NOMO-1 (cell line): ENCODE measurements around the gene KCNJ5.
"Not testable (repeated sequence)": the region's sequence is repeated elsewhere in the genome, so short reads cannot be mapped to it uniquely, and the experiment has no call there.

Experiments
- DNase-seq, 2 experiments: peaks; one replicate each; lab custom pipeline; 2025; ENCODE audit not compliant: unreplicated experiment in 2 of 2; lab: John Stamatoyannopoulos, UW

KCNJ5 gene

DNA sequence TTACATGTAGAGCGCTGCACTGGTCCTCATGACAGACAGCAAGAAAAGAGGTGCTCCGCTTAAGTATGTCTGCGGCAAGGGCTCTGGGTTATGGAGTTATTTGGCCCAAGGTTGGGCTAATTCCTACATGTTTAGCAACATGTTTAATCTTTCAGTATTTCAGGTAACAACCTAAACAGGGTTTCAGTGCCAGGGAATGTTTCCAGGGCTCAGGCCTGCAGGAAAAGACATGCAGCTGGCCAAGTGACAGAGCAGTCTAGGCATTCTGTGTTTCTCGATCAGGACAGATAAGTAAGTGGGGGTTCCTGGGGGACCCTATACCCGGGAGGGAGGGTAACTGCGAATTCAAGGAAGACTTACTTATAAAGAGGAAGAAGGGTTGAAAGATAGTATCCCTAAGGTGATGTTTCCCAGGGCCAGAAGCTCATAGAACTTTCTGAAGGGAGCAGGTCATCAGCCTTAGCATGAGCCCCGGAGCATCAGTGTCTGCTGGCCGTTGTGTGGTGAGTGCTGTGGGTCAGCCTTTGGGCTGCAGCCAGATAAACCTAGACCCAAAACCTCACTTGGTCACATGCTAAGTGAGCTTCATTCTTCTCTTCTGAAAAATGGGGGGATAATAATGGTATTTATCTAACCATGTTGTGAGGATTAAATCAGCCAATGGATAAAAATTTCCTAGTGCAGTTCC, 18.4 kb downstream of the KCNJ5 start:
- DNase-seq = no peak

DNA sequence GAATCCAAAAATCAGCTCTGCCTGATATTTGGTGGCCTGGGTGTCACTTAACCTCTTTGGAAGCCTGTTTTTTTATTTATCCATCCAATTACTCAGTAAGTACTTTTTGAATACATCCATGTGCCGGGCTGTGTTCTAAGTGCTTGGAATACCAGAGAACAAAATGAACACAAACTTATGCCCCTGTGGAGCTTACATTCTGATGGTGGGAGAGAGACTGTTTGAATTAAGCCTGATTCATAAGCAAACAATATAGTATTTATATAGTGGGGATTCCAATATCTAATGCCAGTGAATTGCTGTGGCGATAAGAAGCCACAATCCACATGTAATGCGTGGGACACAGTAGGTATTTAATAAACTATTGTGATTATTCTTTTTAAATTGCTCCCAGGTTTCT, 19.4 kb downstream of the KCNJ5 start:
- no peak for DNase-seq

DNA sequence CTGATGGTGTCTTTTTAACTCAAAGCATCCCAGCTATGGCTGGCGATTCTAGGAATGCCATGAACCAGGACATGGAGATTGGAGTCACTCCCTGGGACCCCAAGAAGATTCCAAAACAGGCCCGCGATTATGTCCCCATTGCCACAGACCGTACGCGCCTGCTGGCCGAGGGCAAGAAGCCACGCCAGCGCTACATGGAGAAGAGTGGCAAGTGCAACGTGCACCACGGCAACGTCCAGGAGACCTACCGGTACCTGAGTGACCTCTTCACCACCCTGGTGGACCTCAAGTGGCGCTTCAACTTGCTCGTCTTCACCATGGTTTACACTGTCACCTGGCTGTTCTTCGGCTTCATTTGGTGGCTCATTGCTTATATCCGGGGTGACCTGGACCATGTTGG, 20.1 kb downstream of the KCNJ5 start:
- DNase-seq = no peak

DNA sequence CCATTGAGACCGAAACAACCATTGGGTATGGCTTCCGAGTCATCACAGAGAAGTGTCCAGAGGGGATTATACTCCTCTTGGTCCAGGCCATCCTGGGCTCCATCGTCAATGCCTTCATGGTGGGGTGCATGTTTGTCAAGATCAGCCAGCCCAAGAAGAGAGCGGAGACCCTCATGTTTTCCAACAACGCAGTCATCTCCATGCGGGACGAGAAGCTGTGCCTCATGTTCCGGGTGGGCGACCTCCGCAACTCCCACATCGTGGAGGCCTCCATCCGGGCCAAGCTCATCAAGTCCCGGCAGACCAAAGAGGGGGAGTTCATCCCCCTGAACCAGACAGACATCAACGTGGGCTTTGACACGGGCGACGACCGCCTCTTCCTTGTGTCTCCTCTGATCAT, 20.5 kb downstream of the KCNJ5 start:
- DNase-seq = no peak

DNA sequence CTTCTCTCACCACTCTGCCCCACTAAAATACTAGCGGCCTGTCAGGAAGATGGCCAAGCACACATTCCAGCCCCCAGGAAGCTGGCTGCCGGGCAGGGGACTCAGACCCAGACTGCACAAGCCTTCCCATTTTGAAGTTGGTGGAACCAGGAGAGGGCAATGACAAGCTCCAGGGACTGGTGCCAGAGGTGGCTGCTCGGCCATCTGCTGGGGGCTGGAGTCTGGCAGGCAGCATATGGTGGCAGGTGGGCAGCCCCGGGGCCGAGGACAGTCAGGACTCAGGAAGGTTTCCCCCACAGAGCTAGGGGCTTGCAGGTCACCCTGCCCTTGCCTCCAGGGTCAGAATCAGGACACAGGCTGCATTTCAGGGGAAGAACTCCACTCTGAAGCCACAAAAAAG, 22.6 kb downstream of the KCNJ5 start:
- DNase-seq = no peak

DNA sequence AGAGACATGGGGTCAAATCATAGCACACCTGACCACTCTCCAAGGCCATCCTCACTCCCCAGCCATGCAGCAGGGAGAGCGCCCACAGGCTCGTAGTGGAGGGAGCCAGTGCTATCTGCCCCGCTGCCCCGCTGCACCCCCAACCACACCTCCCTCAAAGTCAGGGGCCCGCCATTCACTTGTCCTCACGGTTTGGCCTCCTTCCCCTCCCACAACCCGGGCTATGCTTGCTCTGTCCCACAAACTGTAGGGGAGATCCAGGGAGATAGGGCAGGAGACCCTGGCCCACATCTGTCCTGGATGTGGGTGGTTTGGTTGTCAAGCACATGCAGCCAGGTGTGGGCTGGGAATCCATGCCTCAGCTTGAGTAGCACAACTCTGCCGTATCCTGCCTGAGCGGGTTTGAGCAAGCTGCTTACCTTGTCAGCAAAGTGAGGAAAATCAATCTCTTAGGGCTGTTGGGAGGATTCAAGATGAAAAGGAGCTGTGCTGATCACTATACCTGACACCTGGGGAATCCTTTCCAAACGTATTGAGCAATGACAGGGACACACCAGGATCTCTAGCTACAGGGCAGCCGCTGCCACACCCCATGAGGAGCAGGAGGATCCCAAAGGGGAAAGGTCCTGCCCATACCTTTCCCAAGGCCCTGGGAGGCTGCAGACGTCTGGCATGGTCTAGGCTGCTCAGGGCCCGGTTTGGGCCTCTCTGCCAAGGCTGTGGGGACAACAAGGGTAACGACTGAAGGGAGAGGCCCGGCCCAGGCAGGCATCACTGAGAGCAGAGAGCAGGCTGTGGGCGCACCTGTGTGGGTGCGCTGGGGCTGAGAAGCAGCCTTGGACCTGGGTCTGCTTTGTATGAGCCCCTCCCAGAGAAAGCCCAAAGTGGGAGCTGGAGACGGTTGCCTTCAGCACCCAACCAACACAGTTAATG, 23.3 kb downstream of the KCNJ5 start:
- no peak for DNase-seq

DNA sequence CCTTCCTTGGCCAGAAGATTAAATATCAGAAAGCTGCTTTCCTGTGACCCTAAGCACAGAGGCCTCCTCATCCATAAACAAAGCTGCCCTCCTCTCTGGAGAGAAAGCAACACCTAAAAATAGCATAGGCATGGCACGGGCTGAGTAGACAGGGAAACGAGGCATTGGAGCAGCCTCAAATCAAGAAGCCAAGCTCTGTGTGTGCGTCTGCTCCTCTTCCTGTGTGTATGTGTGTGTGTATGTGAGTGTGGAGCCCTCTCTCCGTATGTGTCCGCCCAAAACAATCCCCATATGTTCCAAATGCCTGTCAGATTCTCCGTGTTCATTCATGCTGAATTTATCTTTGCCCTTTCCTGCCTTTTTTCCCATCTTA, 24.0 kb downstream of the KCNJ5 start:
- DNase-seq = no peak

DNA sequence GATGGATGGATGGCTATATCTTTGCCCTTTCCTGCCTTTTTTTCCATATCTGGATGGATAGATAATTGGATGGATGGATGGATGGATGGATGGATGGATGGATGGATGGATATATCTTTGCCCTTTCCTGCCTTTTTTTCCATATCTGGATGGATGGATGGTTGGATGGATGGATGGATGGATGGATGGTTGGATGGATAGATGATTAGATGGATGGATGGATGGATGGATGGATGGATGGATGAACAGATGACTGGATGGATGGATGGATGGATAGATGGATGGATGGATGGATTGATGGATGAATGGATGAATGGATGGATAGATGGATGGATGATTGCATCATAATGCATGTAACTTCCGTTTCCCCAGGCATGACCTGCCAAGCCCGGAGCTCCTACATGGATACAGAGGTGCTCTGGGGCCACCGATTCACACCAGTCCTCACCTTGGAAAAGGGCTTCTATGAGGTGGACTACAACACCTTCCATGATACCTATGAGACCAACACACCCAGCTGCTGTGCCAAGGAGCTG, 24.9 kb downstream of the KCNJ5 start:
- DNase-seq = no peak

DNA sequence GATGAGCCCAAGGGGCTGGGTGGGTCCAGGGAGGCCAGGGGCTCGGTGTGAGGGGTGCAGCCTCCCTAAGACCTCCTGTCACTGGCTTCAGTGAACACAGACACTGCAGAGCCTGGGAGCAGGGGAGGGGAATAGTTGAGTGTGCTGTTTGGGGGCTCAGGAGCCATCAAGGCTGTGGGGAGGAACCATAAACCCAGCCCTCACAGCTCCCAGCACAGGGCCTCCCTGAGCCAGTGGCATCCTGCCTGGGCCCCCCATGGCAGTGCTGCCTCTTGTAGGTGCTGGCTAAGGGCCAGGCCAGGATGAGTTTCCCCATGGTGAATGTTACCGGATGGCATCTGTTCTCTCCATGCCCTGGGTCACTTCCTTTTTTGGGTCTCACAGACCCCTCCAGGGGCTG, 25.5 kb downstream of the KCNJ5 start:
- no peak for DNase-seq

DNA sequence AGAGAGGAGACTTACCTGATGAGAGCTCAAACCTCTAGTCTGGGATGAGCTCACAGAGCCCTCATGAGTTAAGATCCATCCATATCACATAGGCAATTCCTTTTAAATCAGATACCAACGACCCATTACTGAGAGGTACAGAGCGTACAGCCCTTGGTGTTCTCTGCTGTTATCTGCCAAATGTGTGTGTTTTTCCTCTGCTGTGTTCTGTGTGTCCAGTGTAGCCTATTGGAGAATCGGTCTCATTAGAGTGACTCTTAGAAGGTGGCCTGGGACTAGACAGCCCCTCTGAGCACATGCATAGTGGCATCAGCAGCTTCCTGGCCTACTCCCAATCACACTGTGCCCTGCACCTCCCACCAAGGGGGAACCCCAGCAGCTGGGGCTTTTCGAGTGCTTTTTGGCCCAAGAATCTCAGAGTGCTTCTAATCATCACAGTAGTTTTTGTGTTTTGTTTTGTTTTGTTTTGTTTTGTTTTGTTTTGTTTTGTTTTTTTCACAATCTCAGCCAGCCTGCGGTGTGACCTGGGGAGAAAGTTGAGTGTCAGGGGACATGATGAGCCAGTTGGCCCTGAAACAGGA, 26.1 kb downstream of the KCNJ5 start:
- no peak for DNase-seq

DNA sequence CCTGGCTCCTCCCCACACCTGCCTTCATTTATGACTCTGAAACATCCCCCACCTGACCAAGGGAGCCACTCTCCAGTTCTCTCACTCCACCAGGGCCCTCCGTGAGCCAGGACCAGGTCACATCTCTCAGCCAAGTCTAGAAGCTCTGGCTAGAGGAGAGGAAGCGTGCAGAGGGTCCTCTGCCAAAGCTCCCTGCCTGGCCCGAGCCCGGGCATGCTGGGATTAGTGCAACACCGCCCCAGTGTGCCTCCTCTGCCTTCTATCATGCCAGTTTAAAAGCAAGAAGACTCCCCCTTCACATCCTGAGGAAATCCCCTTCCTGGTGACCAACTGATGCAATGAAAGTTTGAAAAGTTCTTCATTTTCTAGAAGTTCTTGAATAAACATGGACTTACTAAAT, 28.1 kb downstream of the KCNJ5 start:
- no peak for DNase-seq

DNA sequence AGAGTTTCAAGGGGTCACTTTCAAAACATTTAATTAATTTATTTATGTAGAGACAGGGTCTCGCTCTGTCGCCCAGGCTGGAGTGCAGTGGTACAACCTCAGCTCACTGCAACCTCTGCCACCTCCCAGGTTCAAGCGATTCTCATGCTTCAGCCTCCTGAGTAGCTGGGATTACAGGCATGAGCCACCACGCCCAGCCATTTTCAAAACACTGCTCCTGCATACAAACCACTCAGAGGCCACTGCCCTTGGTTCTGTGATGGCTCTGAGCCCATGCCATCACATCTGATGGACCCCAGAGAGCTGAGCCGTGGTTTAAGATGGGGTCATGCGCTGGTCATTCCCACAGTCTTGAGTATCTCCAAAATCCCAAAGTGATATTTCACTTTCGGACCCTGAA, 28.5 kb downstream of the KCNJ5 start:
- DNase-seq = not testable (repeated sequence)

DNA sequence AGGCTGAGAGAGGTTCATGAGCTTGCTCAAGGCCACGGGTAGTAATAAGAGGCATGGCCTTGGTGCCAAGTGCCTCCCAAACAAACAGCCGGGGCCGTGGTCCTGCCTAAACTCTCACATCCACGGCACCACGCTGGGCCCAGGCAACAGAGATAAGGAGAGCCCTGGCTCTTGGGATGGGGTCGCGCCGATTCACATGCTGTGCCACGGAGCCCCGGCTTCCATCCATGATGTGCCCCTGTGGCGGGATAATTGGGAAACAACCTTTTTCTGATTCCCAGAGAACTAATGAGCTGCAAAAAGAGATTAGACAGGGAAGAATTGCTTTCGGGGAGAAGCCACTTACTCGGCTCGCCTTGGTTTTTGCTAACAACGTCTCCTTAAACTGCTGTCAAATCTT, 29.5 kb downstream of the KCNJ5 start:
- no peak for DNase-seq

DNA sequence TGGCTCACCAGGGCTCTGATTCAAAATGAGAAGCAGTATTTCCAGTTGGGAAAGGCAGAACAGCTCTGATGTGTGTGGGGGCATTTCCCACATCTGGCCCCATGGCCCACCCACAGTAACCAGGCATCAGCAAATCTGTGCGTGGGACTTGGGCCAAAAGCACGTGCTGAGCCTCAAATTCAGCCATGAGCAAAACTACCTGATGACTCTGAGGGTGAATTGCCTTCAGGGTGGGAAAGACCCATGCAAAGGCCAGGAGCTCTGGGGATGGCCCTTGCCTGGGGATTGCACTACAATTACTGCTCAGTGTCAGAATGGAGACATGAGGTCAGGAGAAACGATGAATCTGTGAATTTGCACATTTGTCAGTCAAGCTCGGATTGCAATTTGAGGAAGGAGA, 30.6 kb downstream of the KCNJ5 start:
- DNase-seq = no peak

DNA sequence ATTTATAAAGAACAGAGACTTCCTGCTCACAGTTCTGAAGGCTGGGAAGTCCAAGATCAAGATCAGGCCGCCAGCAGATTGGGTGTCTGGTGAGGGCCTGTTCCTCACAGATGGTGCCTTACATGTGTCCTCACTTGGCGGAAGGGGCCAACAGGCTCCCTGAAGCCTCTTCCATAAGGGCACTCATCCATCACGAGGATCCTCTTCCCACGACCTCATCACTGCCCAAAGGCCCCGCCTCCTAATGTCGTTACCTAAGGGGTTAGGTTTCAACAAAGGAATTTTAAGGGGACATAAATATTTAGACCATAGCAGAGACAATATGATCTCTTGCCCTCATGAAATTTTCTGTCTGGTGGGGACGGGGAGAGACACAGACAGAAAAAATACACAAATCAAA, 32.9 kb downstream of the KCNJ5 start:
- DNase-seq = no peak

DNA sequence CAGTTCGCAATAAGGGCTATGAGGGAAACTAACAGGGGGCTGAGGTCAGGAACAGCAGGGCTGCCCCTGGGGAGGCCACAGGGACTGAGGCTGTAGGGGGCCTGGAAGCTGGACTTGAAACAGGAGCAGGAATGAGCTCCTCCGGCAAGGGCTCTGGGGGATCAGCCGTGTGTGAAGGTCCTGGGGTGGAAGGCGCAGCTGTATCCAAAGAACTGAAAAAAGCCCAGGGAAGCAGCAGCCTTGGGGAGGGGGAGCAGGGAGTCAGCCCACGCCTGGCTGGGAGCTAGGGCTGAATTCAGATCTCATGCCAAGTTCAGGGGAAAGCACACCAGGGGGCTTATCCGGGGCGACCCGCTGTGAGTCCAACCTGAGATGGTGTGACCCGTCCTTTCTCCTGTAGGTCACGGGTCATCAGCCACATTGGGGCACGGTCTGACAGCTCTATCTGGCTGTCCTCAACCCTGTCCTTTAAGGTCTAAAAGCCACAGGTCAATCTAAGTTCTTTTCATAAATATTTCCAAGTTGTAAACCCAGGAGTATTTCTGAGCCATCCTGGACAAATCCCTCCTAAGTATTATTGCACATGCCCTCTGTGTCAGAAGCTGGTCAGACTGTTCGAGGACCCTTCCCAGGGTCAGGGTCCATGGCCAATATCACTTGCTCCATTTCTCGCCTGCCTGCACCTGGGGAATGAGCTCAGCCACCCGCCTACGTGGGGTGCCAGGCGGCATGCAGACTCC, 33.5 kb downstream of the KCNJ5 start:
- DNase-seq = no peak

DNA sequence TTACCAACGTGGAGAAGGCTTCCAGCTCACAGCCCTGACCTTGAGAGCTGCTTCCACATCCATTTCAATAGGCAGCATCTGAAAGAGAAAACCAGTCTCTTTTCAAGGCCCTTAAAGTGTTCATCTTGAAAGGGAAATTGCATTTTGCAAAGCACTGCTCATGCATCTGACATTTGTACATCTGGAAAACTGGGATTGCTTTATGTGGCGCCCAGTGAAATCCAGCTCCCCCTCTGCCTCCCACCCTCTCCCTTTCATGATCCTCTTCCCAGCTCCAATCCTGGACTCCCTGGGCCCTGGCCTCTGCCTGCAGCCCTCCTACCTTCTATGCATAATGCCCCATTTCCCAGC, 34.1 kb downstream of the KCNJ5 start:
- no peak for DNase-seq

DNA sequence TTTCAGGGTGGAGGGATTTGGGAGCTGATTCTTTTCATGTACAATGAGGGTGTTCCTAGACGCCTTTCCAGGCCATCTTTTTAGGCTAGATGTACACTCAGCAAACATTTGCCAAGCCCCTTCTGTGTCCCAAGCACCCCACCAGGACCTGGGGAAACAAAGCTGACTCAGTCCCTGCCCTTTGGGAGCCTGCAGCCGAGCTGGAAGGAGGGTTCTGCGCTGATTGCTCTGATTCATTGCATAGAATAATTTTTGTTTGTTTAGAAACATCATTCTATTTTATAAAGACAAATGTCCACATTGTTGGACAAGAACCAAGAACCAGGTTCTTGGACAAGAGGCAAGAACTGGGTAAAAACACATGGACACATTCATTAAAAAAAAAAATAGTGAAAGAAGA, 34.8 kb downstream of the KCNJ5 start:
- DNase-seq = no peak

DNA sequence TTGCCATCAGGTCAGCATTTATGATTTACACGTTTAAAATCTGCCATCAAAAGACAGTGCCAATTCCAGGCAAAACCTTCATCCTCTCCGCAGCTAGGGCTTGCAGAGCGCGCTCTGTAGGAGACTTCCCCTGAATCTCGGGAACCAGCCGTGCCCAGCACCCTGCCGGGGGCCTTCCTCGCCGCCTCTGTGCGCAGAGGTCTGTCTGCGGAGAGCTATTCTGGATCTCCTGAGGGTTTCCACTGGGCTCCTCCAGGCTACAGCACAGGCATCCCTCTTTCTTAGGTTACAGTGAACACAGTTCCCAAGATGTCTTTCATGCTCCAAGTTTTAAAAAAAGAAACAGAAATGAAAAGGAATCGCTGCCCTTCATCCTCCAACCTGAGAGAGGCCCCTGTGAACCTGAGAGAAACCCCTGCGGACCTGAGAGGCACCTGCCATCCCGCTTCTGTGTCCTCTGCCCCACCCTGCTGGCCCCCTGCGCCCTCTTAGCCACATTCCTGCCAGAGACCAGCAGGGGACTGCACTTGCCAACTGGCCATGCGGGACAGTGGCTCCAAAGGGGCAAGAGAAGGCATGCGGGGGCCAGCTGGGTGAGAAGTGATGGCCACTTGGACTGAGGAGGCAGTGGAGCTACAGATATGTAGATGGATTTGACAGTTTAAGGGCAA, 35.4 kb downstream of the KCNJ5 start:
- DNase-seq = no peak

DNA sequence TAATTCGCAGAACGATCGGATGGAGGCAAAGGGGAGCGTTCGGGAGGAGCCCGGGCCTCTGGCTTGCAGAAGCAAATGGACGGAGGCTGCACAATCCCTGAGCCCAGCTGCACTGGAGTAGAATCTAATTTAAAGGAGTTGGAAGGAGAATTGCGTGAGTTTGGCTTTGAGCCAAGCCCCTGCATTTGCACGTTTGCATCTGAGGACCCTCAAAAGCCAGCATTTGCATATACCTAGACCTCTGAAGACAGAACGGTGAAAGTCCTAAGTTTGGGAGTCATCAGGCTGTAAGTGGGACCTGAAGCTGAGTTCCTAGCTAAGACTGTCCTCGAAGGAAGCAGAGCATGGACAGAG, 35.9 kb downstream of the KCNJ5 start:
- no peak for DNase-seq
